NOMO-1 (cell line): ENCODE results near the gene CCDC186.
A peak's percentile ranks its signal among the peaks of the same experiment; 100 is the strongest.

Experiments
- DNase-seq, 2 experiments: peaks; one replicate each; lab custom pipeline; 2025; ENCODE audit not compliant: unreplicated experiment in 2 of 2; lab: John Stamatoyannopoulos, UW

CCDC186 gene

DNA sequence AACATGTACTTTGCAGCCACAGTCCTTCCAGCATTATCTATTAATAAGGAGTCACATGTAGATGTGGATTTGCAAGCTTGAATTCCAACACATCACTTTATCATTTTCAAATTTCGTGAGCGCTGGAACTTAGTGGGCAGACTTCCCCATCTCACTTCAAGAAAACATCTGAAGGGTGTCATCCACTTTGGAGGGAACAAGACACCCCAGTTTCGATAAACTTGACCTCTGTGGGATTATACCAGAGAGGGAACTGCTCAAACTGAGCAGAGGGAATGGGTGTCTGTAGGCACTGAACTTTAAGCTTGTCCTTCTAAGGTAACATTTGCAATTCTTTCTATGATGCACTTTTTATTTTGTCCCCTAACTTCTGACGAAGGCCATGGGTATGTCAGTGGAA, 102.8 kb downstream of the CCDC186 start:
- DNase-seq: peak in 1 of 2 experiments; percentile 28
